ENCODE data around the gene TLCD3B.

TLCD3B gene

GRCh38 chr16:30060346-30060745 lies 29.3 kb upstream of the TLCD3B start (continued):
- TF ChIP-seq, protein P1, sequence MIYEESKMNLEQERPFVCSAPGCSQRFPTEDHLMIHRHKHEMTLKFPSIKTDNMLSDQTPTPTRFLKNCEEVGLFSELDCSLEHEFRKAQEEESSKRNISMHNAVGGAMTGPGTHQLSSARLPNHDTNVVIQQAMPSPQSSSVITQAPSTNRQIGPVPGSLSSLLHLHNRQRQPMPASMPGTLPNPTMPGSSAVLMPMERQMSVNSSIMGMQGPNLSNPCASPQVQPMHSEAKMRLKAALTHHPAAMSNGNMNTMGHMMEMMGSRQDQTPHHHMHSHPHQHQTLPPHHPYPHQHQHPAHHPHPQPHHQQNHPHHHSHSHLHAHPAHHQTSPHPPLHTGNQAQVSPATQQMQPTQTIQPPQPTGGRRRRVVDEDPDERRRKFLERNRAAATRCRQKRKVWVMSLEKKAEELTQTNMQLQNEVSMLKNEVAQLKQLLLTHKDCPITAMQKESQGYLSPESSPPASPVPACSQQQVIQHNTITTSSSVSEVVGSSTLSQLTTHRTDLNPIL (CRISPR knock-in tag; IDR thresholded peaks at IDR 0.05; ENCODE audit: low read depth): 0 out of 2 replicates have a peak, but pooled peaks have one; percentile 33

- TF ChIP-seq, protein P2, sequence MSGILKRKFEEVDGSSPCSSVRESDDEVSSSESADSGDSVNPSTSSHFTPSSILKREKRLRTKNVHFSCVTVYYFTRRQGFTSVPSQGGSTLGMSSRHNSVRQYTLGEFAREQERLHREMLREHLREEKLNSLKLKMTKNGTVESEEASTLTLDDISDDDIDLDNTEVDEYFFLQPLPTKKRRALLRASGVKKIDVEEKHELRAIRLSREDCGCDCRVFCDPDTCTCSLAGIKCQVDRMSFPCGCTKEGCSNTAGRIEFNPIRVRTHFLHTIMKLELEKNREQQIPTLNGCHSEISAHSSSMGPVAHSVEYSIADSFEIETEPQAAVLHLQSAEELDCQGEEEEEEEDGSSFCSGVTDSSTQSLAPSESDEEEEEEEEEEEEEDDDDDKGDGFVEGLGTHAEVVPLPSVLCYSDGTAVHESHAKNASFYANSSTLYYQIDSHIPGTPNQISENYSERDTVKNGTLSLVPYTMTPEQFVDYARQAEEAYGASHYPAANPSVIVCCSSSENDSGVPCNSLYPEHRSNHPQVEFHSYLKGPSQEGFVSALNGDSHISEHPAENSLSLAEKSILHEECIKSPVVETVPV (CRISPR knock-in tag; IDR thresholded peaks at IDR 0.05): no peak
- no peak for TF ChIP-seq SNAI2 (CRISPR knock-in tag; IDR thresholded peaks at IDR 0.05)
- no peak for TF ChIP-seq ZFP3 (CRISPR knock-in tag; IDR thresholded peaks at IDR 0.05)
- TF ChIP-seq POU6F1 (CRISPR knock-in tag; IDR thresholded peaks at IDR 0.05; ENCODE audit: borderline replicate concordance, low read depth): no peak
- TF ChIP-seq ZNF8 (CRISPR knock-in tag; IDR thresholded peaks at IDR 0.05): no peak
- TF ChIP-seq ARNTL (CRISPR knock-in tag; IDR thresholded peaks at IDR 0.05; ENCODE audit: borderline replicate concordance, low read depth): no peak
- TF ChIP-seq, protein P1 (CRISPR knock-in tag; IDR thresholded peaks at IDR 0.05; ENCODE audit: low read depth): no peak
- TF ChIP-seq PPARA (CRISPR knock-in tag; IDR thresholded peaks at IDR 0.05; ENCODE audit: borderline replicate concordance): no peak
- no peak for TF ChIP-seq CSDC2 (CRISPR knock-in tag; IDR thresholded peaks at IDR 0.05)
- no peak for TF ChIP-seq RARB (CRISPR knock-in tag; IDR thresholded peaks at IDR 0.05)
- no peak for TF ChIP-seq ZC3H10 (CRISPR knock-in tag; IDR thresholded peaks at IDR 0.05)
- no peak for TF ChIP-seq TCF4 (CRISPR knock-in tag; IDR thresholded peaks at IDR 0.05; ENCODE audit: borderline replicate concordance)
- TF ChIP-seq ISL1 (CRISPR knock-in tag; IDR thresholded peaks at IDR 0.05): no peak
- no peak for TF ChIP-seq ZNF70 (CRISPR knock-in tag; IDR thresholded peaks at IDR 0.05)
- ATAC-seq: peak; percentile 41
Measured at GRCh38 chr16:30054959-30055553, 24.0 kb upstream of the TLCD3B start.

GRCh38 chr16:30054451-30054850 lies 23.4 kb upstream of the TLCD3B start:
- no peak for TF ChIP-seq ZNF8 (CRISPR knock-in tag; IDR thresholded peaks at IDR 0.05)
- ATAC-seq: no peak

DNA sequence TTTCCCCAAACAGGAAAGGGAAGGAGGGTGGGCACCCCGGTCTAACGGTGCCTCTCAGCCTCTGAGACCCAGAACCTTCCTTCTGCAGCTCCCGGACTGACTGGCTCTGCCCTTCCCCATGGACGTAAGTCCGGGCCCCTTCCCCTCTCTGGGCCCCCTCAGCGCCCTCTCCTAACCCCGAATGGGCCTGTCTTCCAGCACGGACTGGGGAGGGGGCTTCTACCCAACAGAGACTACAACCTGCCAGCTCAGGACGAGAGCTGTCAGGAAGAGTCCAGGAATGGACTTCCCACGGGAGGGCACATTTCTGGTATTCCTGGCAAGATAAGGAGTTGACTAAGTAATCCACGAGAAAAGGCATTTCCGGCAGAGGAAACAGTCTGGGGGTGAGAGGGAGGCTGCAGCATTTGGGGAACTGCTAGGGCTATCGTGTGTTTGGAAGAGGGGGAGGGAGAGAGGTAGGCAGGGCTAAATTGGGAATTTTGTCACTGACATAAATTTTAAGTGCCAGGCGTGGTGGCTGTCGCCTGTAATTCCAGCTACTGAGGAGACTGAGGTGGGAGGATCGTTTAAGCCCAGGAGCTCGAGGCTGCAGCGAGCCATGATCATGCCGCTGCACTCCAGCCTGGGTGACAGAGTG lies 22.4 kb upstream of the TLCD3B start:
- peak; percentile 64 for ATAC-seq
- TF ChIP-seq ZNF565 (CRISPR knock-in tag; conservative IDR thresholded peaks at IDR 0.05; ENCODE audit: low read depth) (no peak), OSR1 (CRISPR knock-in tag; IDR thresholded peaks at IDR 0.05) (no peak), TOX (CRISPR knock-in tag; IDR thresholded peaks at IDR 0.05; ENCODE audit: borderline replicate concordance) (no peak), ARNTL (CRISPR knock-in tag; IDR thresholded peaks at IDR 0.05; ENCODE audit: borderline replicate concordance, low read depth) (no peak), BACH2 (CRISPR knock-in tag; IDR thresholded peaks at IDR 0.05; ENCODE audit: borderline replicate concordance) (no peak), PPARA (CRISPR knock-in tag; IDR thresholded peaks at IDR 0.05; ENCODE audit: borderline replicate concordance) (no peak), ESRRG (CRISPR knock-in tag; IDR thresholded peaks at IDR 0.05) (no peak), GLIS3 (CRISPR knock-in tag; IDR thresholded peaks at IDR 0.05) (no peak), ZFP30 (CRISPR knock-in tag; IDR thresholded peaks at IDR 0.05) (no peak)

Measured in SK-N-SH treated with all-trans-retinoic acid at 6 μM for 48 hours (cell line).